ENCODE results near the gene UBAC1.
"Not testable (repeated sequence)": the region's sequence is repeated elsewhere in the genome, so short reads cannot be mapped to it uniquely, and the experiment has no call there.

The UBAC1 gene

GRCh38 chr9:135932656-135933055 lies 28.5 kb downstream of the UBAC1 start:
- no peak for DNase-seq

- DNase-seq: no peak
These were observed 29.8 kb downstream of the UBAC1 start for GRCh38 chr9:135931349-135931820.

GRCh38 chr9:135930446-135931345 lies 30.5 kb downstream of the UBAC1 start:
- no peak for DNase-seq

- DNase-seq: no peak
These were observed 31.3 kb downstream of the UBAC1 start for GRCh38 chr9:135929656-135930445.

GRCh38 chr9:135928731-135929655 lies 32.2 kb downstream of the UBAC1 start:
- no peak for DNase-seq

GRCh38 chr9:135928074-135928730 lies 33.0 kb downstream of the UBAC1 start:
- DNase-seq: no peak

GRCh38 chr9:135927195-135928013 lies 33.8 kb downstream of the UBAC1 start:
- DNase-seq: no peak

GRCh38 chr9:135926402-135927194 lies 34.6 kb downstream of the UBAC1 start:
- peak; percentile 22 for DNase-seq

GRCh38 chr9:135925496-135926133 lies 35.6 kb downstream of the UBAC1 start:
- DNase-seq: no peak

GRCh38 chr9:135924628-135925338 lies 36.4 kb downstream of the UBAC1 start:
- no peak for DNase-seq

GRCh38 chr9:135923508-135923907 lies 37.7 kb downstream of the UBAC1 start:
- no peak for DNase-seq

- no peak for DNase-seq
These were observed 39.3 kb downstream of the UBAC1 start for GRCh38 chr9:135921749-135922310.

GRCh38 chr9:135920973-135921585 lies 40.1 kb downstream of the UBAC1 start:
- DNase-seq: no peak

GRCh38 chr9:135920256-135920930 lies 40.8 kb downstream of the UBAC1 start:
- DNase-seq: no peak

GRCh38 chr9:135919318-135919890 lies 41.8 kb downstream of the UBAC1 start:
- no peak for DNase-seq

GRCh38 chr9:135916227-135916626 lies 44.9 kb downstream of the UBAC1 start:
- not testable (repeated sequence) for DNase-seq

- no peak for DNase-seq
These were observed 46.3 kb downstream of the UBAC1 start for GRCh38 chr9:135914921-135915320.

Measured in CD4-positive, alpha-beta T cell treated with Interleukin-17A for 1 hour (primary cell).